ENCODE results near the gene RTP4.

RTP4 gene

GRCh38 chr3:187368251-187369088 lies at the start of gene RTP4:
Gene RTP4, plus strand, starts transcription at chr3:187368385. Its CDS starts 57 bp downstream, at chr3:187368442.
- TF ChIP-seq, protein P1, sequence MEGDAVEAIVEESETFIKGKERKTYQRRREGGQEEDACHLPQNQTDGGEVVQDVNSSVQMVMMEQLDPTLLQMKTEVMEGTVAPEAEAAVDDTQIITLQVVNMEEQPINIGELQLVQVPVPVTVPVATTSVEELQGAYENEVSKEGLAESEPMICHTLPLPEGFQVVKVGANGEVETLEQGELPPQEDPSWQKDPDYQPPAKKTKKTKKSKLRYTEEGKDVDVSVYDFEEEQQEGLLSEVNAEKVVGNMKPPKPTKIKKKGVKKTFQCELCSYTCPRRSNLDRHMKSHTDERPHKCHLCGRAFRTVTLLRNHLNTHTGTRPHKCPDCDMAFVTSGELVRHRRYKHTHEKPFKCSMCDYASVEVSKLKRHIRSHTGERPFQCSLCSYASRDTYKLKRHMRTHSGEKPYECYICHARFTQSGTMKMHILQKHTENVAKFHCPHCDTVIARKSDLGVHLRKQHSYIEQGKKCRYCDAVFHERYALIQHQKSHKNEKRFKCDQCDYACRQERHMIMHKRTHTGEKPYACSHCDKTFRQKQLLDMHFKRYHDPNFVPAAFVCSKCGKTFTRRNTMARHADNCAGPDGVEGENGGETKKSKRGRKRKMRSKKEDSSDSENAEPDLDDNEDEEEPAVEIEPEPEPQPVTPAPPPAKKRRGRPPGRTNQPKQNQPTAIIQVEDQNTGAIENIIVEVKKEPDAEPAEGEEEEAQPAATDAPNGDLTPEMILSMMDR (IDR thresholded peaks at IDR 0.05; ENCODE audit: low read depth, low read length) = no peak
- peak; percentile 29 for DNase-seq (ENCODE audit: extremely low read depth, low read depth)

DNA sequence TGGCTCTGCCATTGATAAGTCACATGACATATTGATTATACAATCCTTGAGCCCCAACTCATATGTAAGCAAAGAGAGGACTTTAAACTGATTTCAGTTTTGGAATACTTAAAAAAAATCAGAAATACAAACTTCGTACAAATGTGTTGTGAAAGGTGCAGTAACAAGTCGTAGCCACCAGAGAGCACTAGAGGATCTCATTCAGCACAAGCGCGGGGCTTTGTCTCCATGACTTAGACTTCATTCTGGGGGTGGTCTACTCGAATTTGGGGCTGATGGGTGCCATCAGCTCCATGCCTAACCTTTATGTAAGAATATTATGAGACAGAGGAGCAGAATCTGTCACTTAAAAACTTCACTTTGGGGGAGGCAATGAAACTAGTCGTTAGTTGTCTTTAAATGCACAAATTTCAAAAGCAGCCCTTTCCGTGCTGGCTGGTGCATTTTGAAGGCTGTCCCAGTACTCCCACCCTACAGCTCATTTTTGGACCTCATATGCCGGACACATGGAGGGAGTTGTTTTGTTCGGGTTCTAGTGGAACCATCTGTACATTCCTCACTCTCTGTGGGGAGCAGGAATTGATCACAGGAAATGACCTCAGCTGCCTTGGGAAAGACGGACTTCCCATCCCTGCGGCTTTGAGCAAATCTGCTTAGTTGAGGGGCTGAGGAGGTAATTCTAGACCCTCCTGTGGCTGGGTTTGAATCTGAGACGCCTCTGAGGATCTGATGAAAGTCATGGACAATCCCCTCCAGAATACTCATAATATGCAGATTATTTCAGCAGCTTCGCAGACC lies 49.2 kb upstream of the RTP4 start:
- TF ChIP-seq, protein P1 (IDR thresholded peaks at IDR 0.05; ENCODE audit: low read depth, low read length) = peak; percentile 74

GRCh38 chr3:187319699-187320302 lies 48.4 kb upstream of the RTP4 start:
- no peak for DNase-seq (ENCODE audit: extremely low read depth, low read depth)
- TF ChIP-seq, protein P1 (IDR thresholded peaks at IDR 0.05; ENCODE audit: low read depth, low read length) = peak; percentile 93

More for the DNA sequence above, 49.2 kb upstream of the RTP4 start:
- peak; percentile 55 for DNase-seq (ENCODE audit: extremely low read depth, low read depth)

DNA sequence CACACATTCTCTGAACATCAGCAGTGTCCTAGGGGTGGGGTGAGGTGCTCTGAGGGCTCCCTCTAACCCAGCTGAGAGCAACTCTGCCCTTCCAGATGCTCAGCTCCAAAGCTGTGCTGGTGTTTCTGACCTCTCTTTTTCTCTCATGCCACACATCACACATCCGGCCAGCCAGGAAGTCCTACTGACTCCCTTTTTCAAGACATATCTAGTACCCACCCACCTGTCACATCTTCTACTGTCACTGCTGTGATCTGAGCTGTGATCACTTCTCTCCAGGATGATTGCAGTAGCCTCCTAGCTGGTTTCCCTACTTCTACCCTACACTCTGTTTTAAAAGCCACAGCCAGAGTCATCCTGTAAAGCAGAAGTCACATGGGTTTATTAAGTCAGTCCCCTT lies 46.4 kb upstream of the RTP4 start:
- TF ChIP-seq, protein P1 (IDR thresholded peaks at IDR 0.05; ENCODE audit: low read depth, low read length) = no peak
- no peak for DNase-seq (ENCODE audit: extremely low read depth, low read depth)

DNA sequence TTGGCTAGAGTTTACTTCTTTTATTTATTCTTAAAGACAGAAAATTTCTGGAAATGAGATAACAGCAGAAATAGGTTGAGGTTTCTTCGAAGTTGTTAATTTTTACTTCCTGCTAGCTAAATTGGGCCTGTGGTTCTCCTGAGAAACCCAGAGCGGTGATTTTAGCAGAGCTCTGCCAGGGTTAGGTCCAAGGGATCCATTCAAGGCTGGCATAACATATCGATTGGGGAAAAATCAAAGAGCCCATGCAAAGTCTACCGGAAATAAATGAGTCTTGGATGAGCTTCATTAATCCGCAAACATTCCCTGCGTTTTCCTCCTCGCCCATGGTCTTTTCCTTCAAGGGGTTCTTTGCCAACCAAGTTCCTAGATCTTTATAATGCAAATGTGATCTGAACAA lies 45.9 kb upstream of the RTP4 start:
- TF ChIP-seq, protein P1 (IDR thresholded peaks at IDR 0.05; ENCODE audit: low read depth, low read length) = no peak
- no peak for DNase-seq (ENCODE audit: extremely low read depth, low read depth)

- no peak for DNase-seq (ENCODE audit: extremely low read depth, low read depth)
- TF ChIP-seq, protein P1 (IDR thresholded peaks at IDR 0.05; ENCODE audit: low read depth, low read length) = no peak
These were observed 45.1 kb upstream of the RTP4 start for GRCh38 chr3:187323091-187323490.

All from AG09319 (cell line).